ENCODE data around the gene CABP2.
"Not testable (repeated sequence)": the region's sequence is repeated elsewhere in the genome, so short reads cannot be mapped to it uniquely, and the experiment has no call there.

Gene CABP2

GRCh38 chr11:67538823-67539505, 15.7 kb upstream of the CABP2 start:
- no peak for DNase-seq

GRCh38 chr11:67538306-67538705, 15.1 kb upstream of the CABP2 start:
- DNase-seq = no peak

GRCh38 chr11:67535561-67535960, 12.3 kb upstream of the CABP2 start:
- DNase-seq = no peak

GRCh38 chr11:67534070-67534679, 10.9 kb upstream of the CABP2 start:
- no peak for DNase-seq

- DNase-seq = no peak
These were observed 9.6 kb upstream of the CABP2 start for GRCh38 chr11:67532889-67533288.

- DNase-seq = no peak
These were observed 7.0 kb upstream of the CABP2 start for GRCh38 chr11:67530282-67530592.

- no peak for DNase-seq
These were observed 5.1 kb upstream of the CABP2 start for GRCh38 chr11:67528376-67528775.

- no peak for DNase-seq
These were observed 2.2 kb upstream of the CABP2 start for GRCh38 chr11:67525275-67525976.

- DNase-seq = no peak
These were observed 1.2 kb upstream of the CABP2 start for GRCh38 chr11:67524480-67524808.

GRCh38 chr11:67523556-67524479, 572 bp upstream of the CABP2 start:
- no peak for DNase-seq

- DNase-seq = no peak
These were observed 908 bp downstream of the CABP2 start for GRCh38 chr11:67522338-67522737.

- no peak for DNase-seq
These were observed 1.3 kb downstream of the CABP2 start for GRCh38 chr11:67521924-67522323.

GRCh38 chr11:67520856-67521824, 2.1 kb downstream of the CABP2 start:
- no peak for DNase-seq

GRCh38 chr11:67519726-67520125, 3.5 kb downstream of the CABP2 start:
- no peak for DNase-seq

GRCh38 chr11:67517784-67518552, 5.3 kb downstream of the CABP2 start:
- no peak for DNase-seq

GRCh38 chr11:67516806-67517205, 6.4 kb downstream of the CABP2 start:
- no peak for DNase-seq

GRCh38 chr11:67514116-67514515, 9.1 kb downstream of the CABP2 start:
- DNase-seq = no peak

- not testable (repeated sequence) for DNase-seq
These were observed 11.7 kb downstream of the CABP2 start for GRCh38 chr11:67511558-67511957.

- no peak for DNase-seq
These were observed 13.3 kb downstream of the CABP2 start for GRCh38 chr11:67510023-67510345.

- peak; percentile 97 for DNase-seq
These were observed 14.6 kb downstream of the CABP2 start for GRCh38 chr11:67508486-67509121.

- DNase-seq = peak; percentile 88
These were observed 15.3 kb downstream of the CABP2 start, which contains the start of gene CDK2AP2 for GRCh38 chr11:67507864-67508485. CDK2AP2 (minus strand) TSS chr11:67508162; CDS start chr11:67508082, 80 bp downstream.

All from NCI-H2107 (cell line).